SH-SY5Y (cell line): ENCODE measurements around the gene TAS2R60.

Experiments
- GATA2 ChIP-seq: IDR thresholded peaks from 2 replicates; pipeline ENCODE4 v1.6.1; 2011; ENCODE audit warnings: mild to moderate bottlenecking, low read depth, low read length
- GATA3 ChIP-seq: IDR thresholded peaks from 2 replicates; pipeline ENCODE4 v1.6.1; 2011; ENCODE audit warnings: low read depth, mild to moderate bottlenecking, low read length, moderate library complexity

TAS2R60 gene

GRCh38 chr7:143451746-143452145, 8.5 kb downstream of the TAS2R60 start:
- TF ChIP-seq GATA3: no peak
- TF ChIP-seq GATA2: no peak

DNA sequence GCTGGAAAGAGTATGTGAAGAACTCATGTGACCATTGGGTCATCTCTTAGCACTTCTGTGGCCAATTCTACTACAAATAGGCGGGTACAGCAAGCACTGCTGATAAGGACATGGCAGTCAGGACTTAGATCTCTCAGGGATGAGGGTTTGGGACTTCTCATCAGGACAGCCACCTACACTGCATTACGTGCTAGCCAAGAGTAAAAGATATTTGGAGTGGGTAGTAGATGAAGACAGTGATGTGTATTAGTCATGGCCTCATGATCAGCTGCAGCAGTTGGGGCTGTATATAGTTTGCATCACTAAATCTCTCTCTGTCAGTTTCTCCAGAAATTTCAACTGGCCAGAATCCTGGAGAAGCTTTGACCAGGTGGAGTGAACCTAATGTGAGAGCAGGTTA, 9.2 kb downstream of the TAS2R60 start:
- no peak for TF ChIP-seq GATA2
- no peak for TF ChIP-seq GATA3

DNA sequence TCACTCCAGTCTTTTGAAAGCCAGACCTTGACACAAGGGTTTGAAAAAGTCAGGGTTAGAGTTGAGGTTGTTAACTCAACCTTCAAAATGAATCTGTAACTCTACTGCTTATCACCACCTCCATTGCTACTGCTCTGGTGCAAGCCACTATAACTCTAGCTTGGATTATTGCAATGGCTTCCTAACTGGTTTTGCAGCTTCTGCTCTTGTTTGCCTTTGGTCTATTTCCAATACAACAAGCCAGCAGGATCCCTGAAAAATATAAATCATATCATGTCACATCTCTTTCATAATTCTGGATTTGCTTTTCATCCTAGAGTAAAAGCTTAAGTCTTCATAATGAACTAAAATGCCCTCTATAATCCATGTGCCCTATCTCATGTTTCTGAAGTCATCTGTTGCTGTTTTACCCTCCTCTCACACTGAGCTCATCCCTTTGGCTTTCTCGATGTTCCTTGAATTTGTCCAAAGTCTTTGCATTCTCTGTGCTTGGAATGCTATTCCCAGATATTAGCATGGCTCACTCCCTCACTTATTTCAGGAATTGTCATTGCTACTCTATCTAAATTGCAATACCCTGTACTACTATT, 10.9 kb downstream of the TAS2R60 start:
- no peak for TF ChIP-seq GATA3
- no peak for TF ChIP-seq GATA2

DNA sequence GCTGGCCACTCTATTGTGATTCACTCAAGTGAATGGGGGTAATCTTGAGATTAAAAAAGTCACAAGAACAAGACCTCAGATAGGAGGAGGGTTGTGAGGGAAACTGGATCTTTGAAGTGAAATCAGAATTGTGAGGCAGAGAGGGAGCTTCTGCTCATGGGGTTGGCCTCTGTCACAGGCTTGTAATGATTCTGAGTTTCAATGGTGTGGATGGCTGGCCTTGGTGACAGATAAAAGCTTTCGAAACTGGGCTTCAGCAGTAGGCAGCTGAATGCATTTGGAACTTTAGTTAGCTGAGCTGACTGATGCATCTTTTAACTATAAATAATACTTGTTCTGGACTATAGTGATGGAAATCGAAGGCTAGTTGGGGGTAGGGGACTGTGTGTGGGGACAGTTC, 12.2 kb downstream of the TAS2R60 start:
- no peak for TF ChIP-seq GATA3
- TF ChIP-seq GATA2: no peak

DNA sequence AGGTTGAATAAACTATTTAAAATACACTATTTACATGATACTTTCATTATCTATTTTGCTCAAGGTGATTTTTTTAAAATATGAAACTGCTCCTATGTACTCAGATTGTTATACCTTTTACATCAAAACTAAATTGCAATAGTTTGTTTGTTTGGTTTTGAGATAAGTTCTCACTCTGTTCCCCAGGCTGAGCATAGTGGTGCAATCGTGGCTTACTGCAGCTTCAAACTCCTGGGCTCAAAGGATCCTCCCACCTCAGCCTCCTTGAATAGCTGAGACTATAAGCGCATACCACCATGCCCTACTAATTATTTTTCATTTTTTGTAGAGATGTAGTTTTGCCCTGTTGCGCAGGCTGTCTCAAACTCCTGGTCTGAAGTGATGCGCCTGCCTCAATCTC, 12.7 kb downstream of the TAS2R60 start:
- TF ChIP-seq GATA2 (no peak), GATA3 (no peak)

- TF ChIP-seq GATA2 (no peak), GATA3 (no peak)
These were observed 13.9 kb downstream of the TAS2R60 start for GRCh38 chr7:143456992-143457793.

DNA sequence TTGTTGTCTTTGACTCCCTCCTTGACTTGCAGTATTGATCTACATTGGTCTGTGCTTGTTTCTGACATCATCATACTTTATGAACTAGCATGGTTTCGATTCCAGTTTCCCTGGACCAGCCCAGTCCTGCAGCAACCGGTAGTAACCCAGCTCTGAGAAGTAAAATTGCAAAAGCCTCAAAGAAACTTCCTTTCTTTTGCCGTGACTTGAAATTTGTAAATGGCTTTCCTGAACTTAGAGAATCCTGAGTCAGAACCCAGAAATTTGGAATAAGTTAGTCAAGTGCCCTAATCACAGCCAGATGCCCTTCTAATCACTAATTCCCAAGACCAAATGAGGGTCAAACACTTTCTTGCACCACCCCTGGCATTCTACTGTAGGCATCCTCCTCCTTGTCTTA, 15.0 kb downstream of the TAS2R60 start:
- TF ChIP-seq GATA3 (no peak), GATA2 (no peak)

DNA sequence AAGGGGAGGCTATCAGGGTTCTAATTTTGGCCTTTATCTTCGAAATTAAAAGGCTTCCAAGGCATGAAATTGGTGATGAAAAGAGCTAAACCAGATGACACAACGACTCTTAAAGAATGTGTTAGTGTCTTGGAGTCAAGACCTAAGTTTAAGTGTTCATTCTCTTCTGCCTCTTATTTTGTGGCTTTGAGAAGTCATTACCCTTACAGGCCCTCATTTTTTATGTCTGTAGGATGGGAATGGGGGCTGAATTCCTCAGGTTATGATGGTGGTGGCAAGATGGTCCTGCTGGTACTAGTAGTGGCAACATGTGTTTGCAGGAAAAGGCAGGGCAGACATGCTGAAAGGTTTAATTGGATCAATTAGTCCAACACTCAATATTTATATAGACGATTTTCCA, 15.4 kb downstream of the TAS2R60 start:
- no peak for TF ChIP-seq GATA2
- no peak for TF ChIP-seq GATA3

DNA sequence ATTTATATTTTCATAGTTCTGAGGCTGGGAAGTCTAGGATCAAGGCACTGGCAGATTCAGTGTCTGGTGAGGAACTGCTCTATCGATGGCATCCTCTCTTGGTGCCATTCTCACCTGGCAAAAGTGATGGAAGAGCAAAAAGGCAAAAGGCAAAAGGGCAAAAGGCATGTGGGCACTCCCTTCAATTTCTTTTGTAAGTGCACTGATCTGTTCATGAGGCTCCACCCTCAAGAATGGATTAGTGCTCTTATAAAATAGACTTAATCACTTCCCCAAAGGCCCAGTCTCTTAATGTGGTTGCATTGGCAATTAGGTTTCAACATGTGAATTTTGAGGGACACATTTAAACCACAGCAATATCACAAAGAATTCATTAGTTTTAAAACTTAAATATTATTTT, 16.1 kb downstream of the TAS2R60 start:
- TF ChIP-seq GATA3: no peak
- no peak for TF ChIP-seq GATA2

DNA sequence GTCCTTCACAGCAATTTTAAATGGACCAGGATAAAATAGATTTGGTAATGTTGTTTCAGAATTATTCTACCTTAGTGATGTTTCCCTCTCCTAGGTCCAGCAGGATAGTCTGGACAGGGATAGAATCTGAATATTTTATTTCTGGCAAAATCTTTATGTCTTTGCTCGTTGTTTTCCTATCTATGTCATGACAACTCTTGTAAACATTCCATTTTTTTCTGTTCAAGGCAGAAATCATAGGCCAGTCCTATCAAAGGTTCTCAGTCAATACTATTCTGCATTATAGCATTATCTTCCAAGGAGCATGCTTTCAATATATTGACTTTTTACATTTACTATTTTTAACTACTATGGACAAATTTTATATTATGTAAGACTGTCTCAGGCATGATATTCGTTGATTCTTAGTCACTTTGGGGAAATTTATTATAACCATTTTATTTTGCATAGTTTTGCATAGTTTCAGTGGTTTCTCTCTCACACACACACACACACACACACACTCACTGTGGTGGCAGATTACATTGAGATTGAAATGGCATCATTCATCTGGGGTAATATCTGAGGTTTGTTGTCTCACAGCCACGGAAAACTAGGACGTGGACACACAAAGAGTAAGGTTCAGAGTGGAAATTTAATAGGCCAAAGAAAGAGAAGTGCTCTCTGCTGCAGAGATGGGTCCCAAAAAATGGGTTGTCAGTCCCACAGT, 17.2 kb downstream of the TAS2R60 start:
- TF ChIP-seq GATA2: no peak
- no peak for TF ChIP-seq GATA3

GRCh38 chr7:143462045-143462444, 18.8 kb downstream of the TAS2R60 start:
- TF ChIP-seq GATA2 (no peak), GATA3 (no peak)

DNA sequence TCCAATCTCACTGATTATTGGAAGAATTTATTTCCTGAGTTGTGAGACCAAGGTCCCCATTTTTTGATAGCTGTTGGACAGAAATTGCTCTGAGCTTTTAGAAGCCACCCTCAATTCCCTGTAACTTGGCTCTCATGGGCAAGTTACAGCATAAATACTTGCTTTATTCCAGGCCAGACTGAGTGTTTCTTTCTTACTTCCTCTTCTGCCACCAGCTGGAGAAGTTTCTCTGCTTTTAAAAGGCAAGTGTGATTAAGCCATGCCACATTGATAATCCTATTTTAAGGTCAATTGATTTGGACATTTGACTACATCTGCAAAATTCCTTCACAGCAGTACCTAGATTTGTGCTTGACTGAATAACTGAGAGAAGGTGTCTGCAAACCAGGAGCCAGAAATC, 20.3 kb downstream of the TAS2R60 start:
- TF ChIP-seq GATA2 (no peak), GATA3 (no peak)

- TF ChIP-seq GATA2 (no peak), GATA3 (no peak)
These were observed 20.7 kb downstream of the TAS2R60 start for GRCh38 chr7:143463957-143464356.

- TF ChIP-seq GATA3 (no peak), GATA2 (no peak)
These were observed 24.5 kb downstream of the TAS2R60 start for GRCh38 chr7:143467724-143468123.

GRCh38 chr7:143477501-143478150, 34.4 kb downstream of the TAS2R60 start, which contains the start of gene TAS2R41:
Gene TAS2R41 (plus strand): TSS chr7:143477873. CDS start chr7:143477873, 0 bp downstream.
- TF ChIP-seq GATA2: no peak
- TF ChIP-seq GATA3: no peak
